ENCODE measurements around the gene ADRA1B. TPM values are rescaled to one million over a fixed set of nuclear protein-coding genes. Genes with fewer than 3 reads are reported as not detected.
A peak's percentile ranks its signal among the peaks of the same experiment; 100 is the strongest.

ADRA1B gene
- total and polyA plus RNA-seq, 2 of the 8 experiments (the other 6 are each of a cell fraction or from before 2014, with no cell fraction given): not detected

DNA sequence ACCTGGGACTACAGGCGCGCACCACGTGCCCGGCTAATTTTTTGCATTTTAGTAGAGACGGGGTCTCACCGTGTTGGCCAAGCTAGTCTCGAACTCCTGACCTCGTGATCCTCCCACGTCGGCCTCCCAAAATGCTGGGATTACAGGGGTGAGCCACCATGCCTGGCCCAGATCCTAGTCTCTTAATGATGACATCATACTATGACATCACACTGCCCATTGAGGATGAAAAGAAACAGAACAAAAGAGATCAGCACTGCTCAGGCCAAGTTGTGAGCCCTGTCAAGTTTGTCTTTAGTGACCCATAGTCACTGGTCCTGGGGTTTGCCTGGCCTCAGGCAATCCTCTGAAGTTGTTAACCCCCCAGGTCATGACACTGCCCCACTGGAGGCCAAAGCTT is 21.3 kb downstream of the ADRA1B start:
- no peak overlapping the region for H3K9ac ChIP-seq (replicated peaks in 1 of 4; ENCODE audit: extremely low read depth in 1 of 4, low read depth in 3 of 4, low read length in 3 of 4)
- H2BK15ac ChIP-seq (ENCODE audit: low read length): no peak overlapping the region
- H2AFZ ChIP-seq (ENCODE audit: low read length): no peak overlapping the region
- no peaks in the 10 kb centered on the region for H3K4me1 ChIP-seq (replicated peaks in 1 of 4; ENCODE audit: control insufficient read depth in 3 of 4, insufficient read depth in 4 of 4, low read length in 3 of 4)
- no peaks in the 10 kb centered on the region for H3K23me2 ChIP-seq (ENCODE audit: low read depth, low read length)
- H3K4me2 ChIP-seq (ENCODE audit: insufficient read depth in 1 of 2, low read depth in 2 of 2, low read length in 2 of 2): no peak overlapping the region
- FAIRE-seq (no peak), DNase-seq (ENCODE audit: low read depth in 1 of 2, low spot score in 2 of 2) (peak in 1 of 2 experiments; percentile 11)
- H3K79me1 ChIP-seq (ENCODE audit: low read depth, low read length): no peaks in the 10 kb centered on the region
- ChIA-PET CTCF (ENCODE audit: partially characterized antibody) (interaction anchor here (1.1 to 1.6 kb wide), 4 partner anchors 12 to 50 kb away, joined by 3 to 6 read pairs (median 4); no protein-coding TSS in a partner anchor), POLR2A (ENCODE audit: partially characterized antibody) (no interaction called here)
- H3K36me3 ChIP-seq (ENCODE audit: control insufficient read depth in 2 of 4, insufficient read depth in 4 of 4, low read length in 3 of 4): no peaks in the 10 kb centered on the region
- no peak for TF ChIP-seq POLR2AphosphoS5 (IDR thresholded peaks at IDR 0.05; ENCODE audit: low read depth, low read length)
- TF ChIP-seq TAF1 (IDR thresholded peaks at IDR 0.05; ENCODE audit: low read depth, low read length): no peak
- no peak for TF ChIP-seq RXRA (IDR thresholded peaks at IDR 0.05; ENCODE audit: insufficient read depth, low read depth, low read length)
- TF ChIP-seq CREB1 (IDR thresholded peaks at IDR 0.05): peak; percentile 77
- TF ChIP-seq ZNF274 (IDR thresholded peaks at IDR 0.05; ENCODE audit: borderline replicate concordance, extremely low read depth, low read length): no peak
- TF ChIP-seq RNF2 (IDR thresholded peaks at IDR 0.05; ENCODE audit: borderline replicate concordance, low read depth, low read length, missing control alignments, poor library complexity, severe bottlenecking): no peak
- TF ChIP-seq, protein P1, sequence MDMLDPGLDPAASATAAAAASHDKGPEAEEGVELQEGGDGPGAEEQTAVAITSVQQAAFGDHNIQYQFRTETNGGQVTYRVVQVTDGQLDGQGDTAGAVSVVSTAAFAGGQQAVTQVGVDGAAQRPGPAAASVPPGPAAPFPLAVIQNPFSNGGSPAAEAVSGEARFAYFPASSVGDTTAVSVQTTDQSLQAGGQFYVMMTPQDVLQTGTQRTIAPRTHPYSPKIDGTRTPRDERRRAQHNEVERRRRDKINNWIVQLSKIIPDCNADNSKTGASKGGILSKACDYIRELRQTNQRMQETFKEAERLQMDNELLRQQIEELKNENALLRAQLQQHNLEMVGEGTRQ (IDR thresholded peaks at IDR 0.05; ENCODE audit: low read length): no peak
- no peak for TF ChIP-seq RBBP5 (IDR thresholded peaks at IDR 0.05; ENCODE audit: borderline replicate concordance, low read depth, low read length)
- H3K18ac ChIP-seq (ENCODE audit: extremely low read depth, low read length): no peak overlapping the region
- H2BK5ac ChIP-seq (ENCODE audit: low read depth, low read length): no peak overlapping the region
- no peak overlapping the region for H2BK20ac ChIP-seq (ENCODE audit: low read length)
- no peak overlapping the region for H4K5ac ChIP-seq (ENCODE audit: insufficient read length, low read depth, low read length)
- no peak overlapping the region for H3K4ac ChIP-seq (replicated peaks; ENCODE audit: insufficient read length, low read depth, low read length)
- H2BK120ac ChIP-seq (replicated peaks; ENCODE audit: low read depth, low read length): no peak overlapping the region
- H3K9me3 ChIP-seq (ENCODE audit: insufficient read depth in 2 of 2, low read depth in 1 of 2, low read length in 1 of 2): no peaks in the 10 kb centered on the region
- H3K56ac ChIP-seq (replicated peaks; ENCODE audit: insufficient read length, low read depth, low read length): no peak overlapping the region
- 94% methylated on average over 10 of the region's 10 CpGs; no CpG with 5 or more reads in 1 of the 2 experiments for WGBS, 2 experiments (ENCODE audit: extremely low coverage in 1 of 2, insufficient coverage in 1 of 2, insufficient read length in 1 of 2, insufficient replicate concordance in 2 of 2, low coverage in 1 of 2, low lambda C conversion rate in 2 of 2, missing lambda C conversion rate in 1 of 2)
- H3K27me3 ChIP-seq (replicated peaks in 1 of 4; ENCODE audit: control insufficient read depth in 3 of 4, extremely low read depth in 1 of 4, insufficient read depth in 3 of 4, low read length in 3 of 4): no peaks in the 10 kb centered on the region
- H3K14ac ChIP-seq (ENCODE audit: insufficient read length): no peak overlapping the region
- no peak overlapping the region for H3K4me3 ChIP-seq (ENCODE audit: extremely low read depth in 1 of 4, insufficient read depth in 2 of 4, low read depth in 3 of 4, low read length in 4 of 4)
- H3K23ac ChIP-seq (ENCODE audit: insufficient read length): no peak overlapping the region
- no peak overlapping the region for H2BK12ac ChIP-seq (ENCODE audit: low read depth, low read length)
- no peaks in the 10 kb centered on the region for H3K79me2 ChIP-seq (ENCODE audit: control insufficient read depth in 1 of 2, insufficient read depth in 2 of 2, low read length in 2 of 2)
- no peaks in the 10 kb centered on the region for H4K20me1 ChIP-seq (replicated peaks in 1 of 2; ENCODE audit: control insufficient read depth in 1 of 2, insufficient read depth in 2 of 2, low read length in 2 of 2)
- no peak overlapping the region for H4K8ac ChIP-seq (ENCODE audit: extremely low read depth, insufficient read depth, low read length)
- no peak overlapping the region for H3K27ac ChIP-seq (ENCODE audit: low read depth, low read length)
- no peak overlapping the region for H2AK5ac ChIP-seq (ENCODE audit: low read depth, low read length)
- no peak overlapping the region for H4K91ac ChIP-seq (replicated peaks; ENCODE audit: insufficient read length, low read length)
